Spleen (tissue), 7 donors: Measurements from ENCODE around the gene SLC23A2.
"Not testable (repeated sequence)": the region's sequence is repeated elsewhere in the genome, so short reads cannot be mapped to it uniquely, and the experiment has no call there.

Experiments used
- CTCF ChIP-seq, 11 experiments: fragments of 200-600 bp in 7 of 11; fragments of 450-650 bp in 4 of 11; sonication (generic) in 4 of 11; IDR thresholded peaks in 8 of 11; conservative IDR thresholded peaks in 3 of 11; 1 replicate in 7 of 11; 2 replicates in 4 of 11; pipeline versions ENCODE4 v1.4.0 to v1.8.0; 2016 to 2021; ENCODE audit warnings: antibody characterized with exemption in 11 of 11, inconsistent platforms in 4 of 11, mild to moderate bottlenecking in 1 of 11
- POLR2AphosphoS5 ChIP-seq, 3 donors: sonication (generic); formaldehyde crosslinking; IDR thresholded peaks; one replicate each; pipeline ENCODE4 v1.5.1; 2017; ENCODE audit warnings: antibody characterized with exemption in 3 of 3
- donor health status: DM: no; HTN: no; CAD: no; lungs with moderate emphysema.
- donor health status: DM: no; HTN: no; CAD: no.
- donor health status: DM: no; HTN: no; CAD: no.

DNA sequence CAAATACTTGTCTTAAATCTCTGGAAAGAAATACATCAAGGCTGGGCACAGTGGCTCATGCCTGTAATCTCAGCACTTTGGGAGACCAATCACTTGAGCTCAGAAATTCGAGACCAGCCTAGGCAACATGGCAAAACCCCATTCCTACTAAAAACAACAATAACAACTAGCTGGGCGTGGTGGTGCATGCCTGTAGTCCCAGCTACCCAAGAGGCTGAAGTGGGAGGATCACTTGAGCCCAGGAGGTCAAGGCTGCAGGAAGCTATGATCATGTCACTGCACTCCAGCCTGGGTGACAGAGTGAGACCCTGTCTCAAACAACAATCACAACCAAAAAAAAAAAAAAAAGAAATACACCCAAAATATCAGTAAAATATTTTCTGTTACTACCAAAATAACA, 80.0 kb downstream of the SLC23A2 start:
- not testable (repeated sequence) for TF ChIP-seq POLR2AphosphoS5 (IDR thresholded peaks at IDR 0.05); CTCF (IDR thresholded peaks at IDR 0.05 in 8 of 11, conservative IDR thresholded peaks at IDR 0.05 in 3 of 11)
